Superior temporal gyrus (tissue), 1 donor: ENCODE results near the gene RAB14.

Experiments used
- DNase-seq: peaks from one replicate; pipeline ENCODE4 v3.0.0-alpha.2; 2016; ENCODE audit errors: extremely low spot score

RAB14 gene

DNA sequence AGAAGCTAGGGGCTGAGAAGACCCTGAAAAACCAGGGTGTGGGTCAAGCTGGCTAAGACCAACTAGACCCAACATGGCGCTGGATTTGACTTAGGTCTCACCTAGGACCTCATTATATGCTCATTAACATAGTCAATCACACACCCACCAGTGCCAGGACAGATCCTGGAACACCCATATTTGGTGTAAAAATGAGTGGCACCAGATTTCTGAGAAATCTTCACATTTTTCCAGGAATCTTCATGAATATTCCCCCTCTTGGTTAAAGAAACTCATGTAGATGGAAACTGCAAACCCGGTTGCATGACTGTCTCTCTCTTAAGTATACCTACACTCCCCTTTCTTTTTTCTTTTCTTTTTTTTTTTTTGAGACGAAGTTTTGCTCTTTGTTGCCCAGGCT lies 17.9 kb upstream of the RAB14 start:
- no peak for DNase-seq

DNA sequence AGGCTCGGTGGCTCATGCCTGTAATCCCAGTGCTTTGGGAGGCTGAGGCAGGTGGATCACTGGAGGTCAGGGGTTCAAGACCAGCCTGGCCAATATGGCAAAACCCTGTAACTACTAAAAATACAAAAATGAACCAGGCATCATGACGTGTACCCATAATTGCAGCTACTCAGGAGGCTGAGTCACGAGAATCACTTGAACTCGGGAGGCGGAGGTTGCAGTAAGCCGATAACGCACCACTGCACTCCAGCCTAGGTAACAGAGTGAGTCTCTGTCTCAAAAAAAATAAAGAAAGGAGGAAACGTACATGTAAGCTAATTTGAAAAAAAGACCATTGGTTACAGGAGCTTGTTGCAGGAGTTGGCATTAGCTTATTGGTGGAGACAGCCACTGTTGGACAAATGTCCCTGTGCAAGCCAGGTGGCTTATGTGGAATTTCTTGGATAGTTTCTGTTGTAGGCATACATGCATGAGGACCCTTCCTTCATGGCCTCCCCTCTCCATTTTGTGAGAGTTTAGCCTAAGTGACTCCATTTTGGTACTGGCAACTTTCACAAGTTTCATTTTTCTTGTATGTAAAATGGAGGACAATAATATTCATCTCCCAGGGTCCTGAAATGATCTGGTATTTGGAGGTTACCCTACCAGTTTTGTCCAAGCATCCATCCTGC lies 16.8 kb upstream of the RAB14 start:
- no peak for DNase-seq

DNA sequence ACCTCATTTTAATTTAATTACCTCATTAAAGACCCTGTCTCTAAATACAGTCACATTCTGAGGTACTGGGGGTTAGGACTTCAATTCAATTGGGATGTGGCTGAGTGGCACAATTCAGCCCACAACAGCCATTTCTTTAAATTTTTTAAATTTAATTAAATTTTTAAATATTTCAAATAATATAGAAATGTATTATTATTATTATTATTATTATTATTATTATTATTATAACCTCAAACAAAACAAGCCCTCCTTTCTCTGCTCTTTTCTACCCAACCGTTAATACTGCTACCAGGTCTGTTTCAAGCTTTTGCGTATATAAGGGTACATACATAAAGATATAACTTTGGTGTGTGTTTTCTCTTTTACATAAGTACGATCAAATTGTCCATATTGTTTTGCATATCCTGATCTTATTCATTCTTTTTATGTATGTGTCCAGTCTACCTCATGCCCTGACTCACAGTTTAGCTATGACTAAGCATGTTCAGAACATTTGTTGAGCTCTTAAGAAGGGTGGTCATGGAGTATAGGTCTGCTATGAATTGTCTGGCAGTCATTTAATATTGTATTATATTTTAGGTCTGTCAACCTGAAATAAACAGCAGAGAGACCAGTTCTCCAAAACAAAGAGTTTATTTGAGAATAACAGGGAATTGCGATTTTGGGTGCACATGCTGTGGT lies 16.1 kb upstream of the RAB14 start:
- no peak for DNase-seq

DNA sequence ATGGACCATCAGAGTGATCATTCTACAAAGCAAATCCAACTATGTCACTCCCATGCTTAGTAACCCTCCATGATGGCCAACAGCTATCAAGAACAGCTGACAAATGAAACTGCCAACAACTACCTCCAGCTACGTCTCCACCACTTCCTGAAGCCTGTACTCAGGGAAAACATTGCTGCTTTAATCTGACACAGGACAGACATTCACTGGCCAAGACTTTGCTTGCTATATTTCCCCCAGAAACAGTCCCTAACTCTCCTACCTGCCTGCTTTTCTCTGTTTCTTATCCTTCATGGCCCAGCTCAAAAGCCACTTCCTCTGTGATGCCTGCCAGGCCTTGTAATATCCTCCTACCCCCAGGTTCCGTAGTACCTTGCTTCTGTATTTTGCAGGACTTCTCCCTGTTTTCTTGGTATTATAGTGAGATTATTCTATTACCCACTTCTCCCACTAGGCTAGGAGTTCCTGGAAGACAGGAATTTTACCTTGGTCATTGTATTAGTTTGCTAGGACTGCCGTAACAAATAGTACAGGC lies 14.7 kb upstream of the RAB14 start:
- DNase-seq: no peak

- no peak for DNase-seq
These were observed 12.3 kb upstream of the RAB14 start for GRCh38 chr9:121214005-121214404.

DNA sequence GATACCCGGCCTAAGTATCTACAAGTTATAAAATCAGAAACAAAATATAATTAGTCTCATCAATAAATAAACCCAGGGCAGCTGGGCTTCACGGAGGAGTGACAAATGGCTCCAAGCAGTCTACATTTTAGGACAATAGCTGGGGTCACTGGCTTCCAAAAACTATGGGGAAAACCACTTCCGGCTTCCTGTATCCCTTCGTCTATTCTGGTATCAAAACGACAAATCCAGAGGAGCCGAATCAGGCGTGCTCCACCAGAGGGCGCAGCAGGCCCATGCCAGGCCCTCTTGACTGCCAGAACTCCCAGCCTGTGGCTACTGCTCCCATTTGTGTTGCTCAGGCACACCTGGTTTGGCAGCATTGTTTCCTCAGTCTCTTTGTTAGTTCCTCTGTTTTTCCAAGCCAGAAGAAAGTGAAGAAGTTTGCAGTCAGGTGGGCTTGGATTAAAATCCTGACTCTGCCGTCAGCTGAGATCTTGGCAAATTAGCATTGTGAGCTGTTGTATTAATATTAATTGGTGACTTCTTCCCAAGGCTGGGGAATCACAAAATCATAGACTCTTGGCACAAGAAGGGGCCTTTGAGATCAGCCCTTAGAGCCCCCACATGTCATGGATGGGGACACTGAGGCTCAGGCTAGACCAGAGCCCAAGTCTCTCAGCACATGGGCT lies 11.6 kb upstream of the RAB14 start:
- DNase-seq: peak; percentile 98

DNA sequence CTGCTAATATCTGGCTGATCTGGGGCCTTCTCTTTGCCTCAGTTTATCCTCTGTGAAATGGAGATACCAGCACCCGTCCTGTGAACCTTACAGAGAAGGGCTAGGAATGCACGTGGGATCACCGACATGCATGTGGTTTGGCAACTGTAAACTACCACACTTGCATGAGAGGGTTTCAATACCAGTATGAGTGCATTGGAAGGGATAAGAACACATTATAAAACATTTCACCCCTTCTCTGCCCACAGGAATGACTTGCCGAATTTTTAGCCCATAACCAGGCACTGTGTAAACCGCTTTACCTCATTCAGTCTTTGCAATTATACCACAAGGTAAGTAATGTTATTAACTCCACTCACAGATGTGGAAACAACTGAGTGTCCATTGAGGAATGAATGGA lies 8.9 kb upstream of the RAB14 start:
- DNase-seq: no peak

- no peak for DNase-seq
These were observed 5.8 kb upstream of the RAB14 start for GRCh38 chr9:121207371-121207940.

DNA sequence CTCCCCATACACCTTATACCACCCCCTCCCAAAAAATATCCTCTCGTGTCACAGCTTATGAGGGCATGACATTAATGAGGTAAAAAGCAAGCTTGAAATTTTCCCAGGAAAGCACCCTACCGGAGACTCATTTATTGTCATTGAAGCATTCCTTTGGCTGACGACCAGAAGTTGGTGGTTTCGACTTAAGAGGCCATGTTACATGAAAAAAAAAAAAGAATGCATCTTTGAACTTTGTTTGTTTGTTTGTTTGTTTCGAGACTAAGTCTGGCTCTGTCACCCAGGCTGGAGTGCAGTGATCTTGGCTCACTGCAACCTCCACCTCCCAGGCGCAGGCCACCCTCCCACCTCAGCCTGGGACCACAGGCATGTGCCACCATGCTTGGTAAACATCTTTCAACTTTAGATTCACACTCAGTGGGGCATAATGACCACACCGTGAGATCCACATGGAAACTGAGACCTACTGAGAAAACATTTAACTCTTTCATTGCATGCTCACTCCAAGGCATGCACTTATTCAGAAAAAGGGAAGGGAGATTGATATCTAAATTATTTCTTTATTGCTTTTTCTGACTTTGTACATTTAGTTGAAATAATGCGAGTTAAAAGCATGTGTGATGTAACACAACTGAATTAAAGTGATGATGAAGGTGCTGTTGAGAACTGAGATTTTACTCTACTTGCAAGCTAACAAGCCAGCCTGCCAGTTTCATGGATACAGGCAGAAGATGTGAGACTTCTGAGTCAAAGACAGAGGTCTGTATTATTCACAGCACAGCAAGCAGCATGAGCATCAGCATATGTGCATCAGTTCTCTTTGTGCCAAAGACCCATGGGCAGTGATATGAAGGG lies 5.1 kb upstream of the RAB14 start:
- DNase-seq: no peak

- no peak for DNase-seq
These were observed 2.9 kb upstream of the RAB14 start for GRCh38 chr9:121204611-121205010.

DNA sequence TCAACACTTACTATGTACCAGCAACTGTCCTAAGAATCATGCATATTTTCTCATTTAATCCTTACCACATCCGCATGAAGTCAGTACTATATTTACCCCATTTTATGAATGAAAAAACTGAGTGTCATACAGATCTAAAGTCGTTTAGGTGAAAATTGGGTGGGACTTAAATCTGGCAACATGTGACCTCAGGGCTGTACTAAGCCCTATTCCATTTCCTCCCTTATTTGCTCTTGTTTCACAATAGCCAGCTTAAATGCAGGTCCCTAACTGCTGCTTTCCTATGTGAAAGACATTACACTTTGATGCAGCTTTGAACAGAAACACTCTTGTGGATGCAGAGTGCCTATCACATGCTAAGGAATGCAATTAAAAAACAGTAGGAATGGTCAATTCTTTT lies 2.5 kb upstream of the RAB14 start:
- no peak for DNase-seq

DNA sequence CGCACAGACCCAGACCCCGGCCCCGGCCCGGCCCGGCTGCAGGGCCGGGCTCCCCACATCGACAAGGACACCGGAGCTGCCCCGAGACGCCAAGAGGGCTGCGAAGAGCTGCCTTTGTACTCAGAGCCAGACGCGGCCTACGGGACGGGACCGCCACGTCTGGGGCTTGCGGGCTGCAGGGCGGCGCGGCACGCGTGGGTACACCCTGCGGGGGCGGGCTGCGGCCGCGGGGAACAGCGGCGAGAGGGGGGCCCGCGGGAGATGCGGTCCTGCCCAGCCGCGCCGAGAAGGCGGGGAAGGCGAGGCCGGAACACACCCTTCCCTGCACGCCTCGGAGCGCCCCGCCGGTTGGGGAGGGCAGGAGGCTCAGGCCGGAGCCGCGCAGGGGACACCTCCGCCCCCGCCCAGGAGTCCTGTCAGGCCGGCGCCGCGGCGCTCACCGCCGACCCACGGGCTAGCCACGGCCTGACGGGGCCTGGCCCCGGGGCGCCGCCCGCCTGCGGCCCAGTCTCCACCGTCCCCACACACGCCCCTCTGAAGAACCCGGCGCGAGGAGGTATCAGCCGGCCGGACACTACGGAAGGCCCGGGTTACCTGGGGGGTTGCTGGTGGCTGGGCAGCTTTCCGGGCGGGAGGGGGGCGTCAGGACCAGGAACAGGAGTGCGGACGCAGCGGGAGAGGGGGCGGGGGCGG lies 478 bp downstream of the RAB14 start:
- no peak for DNase-seq

DNA sequence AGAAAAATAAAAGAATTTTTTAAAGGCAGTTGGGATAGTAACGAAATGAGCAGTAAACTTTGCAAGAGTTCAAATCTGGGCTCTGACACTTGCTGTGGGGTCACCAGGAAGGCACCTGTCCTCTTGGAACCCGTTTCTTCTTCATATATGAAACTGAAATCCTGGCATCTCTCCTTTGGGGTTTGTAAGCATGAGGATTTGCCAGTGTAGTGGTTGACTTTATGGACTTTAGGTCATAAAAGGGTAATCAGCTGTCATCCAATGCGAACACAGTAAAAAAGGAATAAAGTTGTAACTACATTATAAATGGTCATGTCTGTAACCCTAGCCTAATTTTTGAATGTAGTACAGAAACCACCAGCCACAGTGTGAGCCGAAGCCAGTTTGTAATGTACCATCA lies 1.3 kb downstream of the RAB14 start:
- DNase-seq: no peak

GRCh38 chr9:121199921-121200320 lies 1.7 kb downstream of the RAB14 start:
- no peak for DNase-seq

- DNase-seq: no peak
These were observed 3.1 kb downstream of the RAB14 start for GRCh38 chr9:121198512-121199042.

GRCh38 chr9:121197132-121197531 lies 4.5 kb downstream of the RAB14 start:
- DNase-seq: no peak

DNA sequence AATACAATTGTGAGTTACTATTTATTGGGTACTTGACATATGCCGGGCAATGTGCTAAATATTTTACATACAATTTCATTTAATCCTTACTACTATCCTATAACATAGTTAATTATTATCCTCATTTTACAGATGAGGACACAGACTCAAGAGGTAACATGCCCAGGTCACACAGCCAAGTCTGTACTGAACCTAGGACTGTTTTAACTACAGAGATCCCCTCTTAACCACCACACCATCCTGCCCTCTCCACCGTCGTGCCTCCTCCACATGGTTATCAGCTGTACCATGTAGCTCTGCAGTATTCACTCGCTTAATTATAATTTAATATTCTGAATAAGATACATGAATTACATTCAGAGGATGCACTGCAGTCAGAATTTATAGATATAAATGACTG lies 5.3 kb downstream of the RAB14 start:
- DNase-seq: no peak

DNA sequence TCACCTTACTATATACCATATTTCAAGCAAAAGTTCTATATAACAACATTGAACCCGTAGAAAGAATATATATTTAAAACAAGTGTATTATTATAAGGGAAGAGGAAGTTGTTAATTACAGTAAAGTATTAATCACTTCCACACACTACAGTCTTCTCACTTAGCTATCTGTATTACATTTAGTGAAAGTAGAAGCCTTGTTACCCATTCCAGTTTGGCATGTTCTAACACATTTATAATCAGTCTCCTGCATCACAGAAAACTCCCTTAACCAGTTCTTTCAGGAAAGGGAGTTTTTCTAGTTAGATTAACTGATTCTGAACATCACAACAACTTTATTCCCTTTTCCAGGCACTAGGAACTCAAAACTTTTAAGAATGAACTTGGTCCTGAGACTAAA lies 6.9 kb downstream of the RAB14 start:
- no peak for DNase-seq

DNA sequence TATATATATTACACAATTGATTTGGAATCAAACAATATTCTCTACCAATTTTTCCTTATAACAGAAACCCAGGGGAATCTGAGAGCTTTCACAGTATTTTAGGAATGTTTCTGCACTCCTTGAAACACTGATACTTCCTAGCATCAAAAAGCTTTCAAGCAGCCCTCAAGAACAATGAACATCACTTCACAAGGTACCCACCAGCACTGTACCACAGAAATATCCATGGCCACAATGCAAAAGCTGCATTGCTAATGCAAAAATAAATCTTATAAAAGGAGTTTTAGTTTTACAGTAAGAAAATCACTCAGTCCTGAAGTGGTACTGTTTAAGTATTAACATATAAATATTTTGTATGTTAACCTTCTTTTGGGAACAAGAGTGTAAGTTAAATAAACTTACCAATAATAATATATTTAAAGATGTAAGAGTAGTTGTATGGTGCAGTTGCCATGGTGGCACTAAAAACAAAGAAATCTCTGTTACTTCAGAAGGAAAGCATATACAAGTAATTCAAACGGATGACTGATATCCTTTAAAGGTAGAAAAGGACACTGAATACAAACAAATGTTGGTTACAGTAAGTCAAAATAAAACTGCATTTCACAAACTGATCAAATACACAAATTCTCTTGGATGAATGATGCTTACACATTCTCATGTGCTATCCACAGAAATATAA lies 8.6 kb downstream of the RAB14 start:
- DNase-seq: no peak

DNA sequence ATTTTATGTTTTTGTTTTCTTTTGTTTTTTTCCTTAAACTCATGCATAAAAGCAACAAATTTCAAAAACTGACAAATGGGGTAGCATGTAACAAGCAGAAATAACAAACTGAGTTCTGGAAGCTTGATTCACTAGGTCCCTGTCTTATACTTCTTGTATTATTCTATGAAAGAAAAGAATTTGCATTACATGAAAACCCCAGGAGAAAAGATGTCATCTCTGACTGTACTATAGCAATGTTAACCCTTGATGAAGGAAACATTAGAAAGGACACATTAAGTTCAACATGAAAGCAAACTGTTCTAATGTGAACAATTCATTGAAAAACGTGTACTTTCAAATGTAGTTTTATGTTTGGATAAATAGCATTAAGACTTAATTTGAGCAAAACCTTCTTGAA lies 9.2 kb downstream of the RAB14 start:
- no peak for DNase-seq
